GM21447 (cell line): ENCODE results near the gene KNDC1.
"Not testable (repeated sequence)": the region's sequence is repeated elsewhere in the genome, so short reads cannot be mapped to it uniquely, and the experiment has no call there.

ENCODE experiments used
- ATAC-seq: cut with Tn5 transposase; IDR thresholded peaks from one replicate; pipeline ENCODE4 v1.9.1; 2021; ENCODE audit not compliant: unreplicated experiment

KNDC1 gene

DNA sequence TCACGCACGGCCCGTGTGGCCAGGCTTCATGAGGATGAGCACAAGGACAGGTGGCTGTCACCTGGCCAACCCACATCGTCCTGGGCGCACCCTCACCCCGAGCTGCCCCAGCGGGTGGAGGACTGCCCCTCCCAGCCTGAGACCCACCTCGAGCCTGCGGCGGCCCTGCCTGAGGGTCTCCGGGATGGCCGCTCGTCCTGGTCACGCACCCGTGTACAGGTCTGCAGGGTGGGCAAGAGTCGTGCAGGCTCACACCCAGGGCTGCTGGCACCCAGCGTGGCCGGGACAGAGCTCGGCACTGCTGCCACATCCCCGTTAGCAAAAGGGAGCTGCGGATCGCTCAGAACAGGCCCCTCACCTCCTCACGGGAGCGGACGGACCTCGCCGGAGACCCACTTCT, 55.6 kb downstream of the KNDC1 start:
- no peak for ATAC-seq

DNA sequence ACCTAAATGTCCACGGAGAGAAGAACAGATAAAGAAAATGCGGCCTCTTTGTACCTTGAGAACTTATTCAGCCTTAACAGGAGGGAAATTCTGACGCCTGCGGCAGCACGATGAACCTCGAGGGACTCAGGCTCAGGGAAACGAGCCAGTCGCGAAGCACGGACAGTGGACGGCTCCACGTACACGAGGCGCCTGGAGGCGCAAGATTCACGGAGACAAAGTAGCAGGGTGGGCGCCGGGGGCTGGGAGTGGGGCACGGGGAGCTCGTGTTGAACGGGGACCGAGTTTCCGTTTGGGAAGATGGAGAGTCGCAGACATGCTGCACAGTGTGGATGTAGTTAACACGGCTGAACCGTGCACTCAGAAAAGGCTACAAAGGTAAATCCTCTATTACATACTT, 56.8 kb downstream of the KNDC1 start:
- ATAC-seq: no peak

DNA sequence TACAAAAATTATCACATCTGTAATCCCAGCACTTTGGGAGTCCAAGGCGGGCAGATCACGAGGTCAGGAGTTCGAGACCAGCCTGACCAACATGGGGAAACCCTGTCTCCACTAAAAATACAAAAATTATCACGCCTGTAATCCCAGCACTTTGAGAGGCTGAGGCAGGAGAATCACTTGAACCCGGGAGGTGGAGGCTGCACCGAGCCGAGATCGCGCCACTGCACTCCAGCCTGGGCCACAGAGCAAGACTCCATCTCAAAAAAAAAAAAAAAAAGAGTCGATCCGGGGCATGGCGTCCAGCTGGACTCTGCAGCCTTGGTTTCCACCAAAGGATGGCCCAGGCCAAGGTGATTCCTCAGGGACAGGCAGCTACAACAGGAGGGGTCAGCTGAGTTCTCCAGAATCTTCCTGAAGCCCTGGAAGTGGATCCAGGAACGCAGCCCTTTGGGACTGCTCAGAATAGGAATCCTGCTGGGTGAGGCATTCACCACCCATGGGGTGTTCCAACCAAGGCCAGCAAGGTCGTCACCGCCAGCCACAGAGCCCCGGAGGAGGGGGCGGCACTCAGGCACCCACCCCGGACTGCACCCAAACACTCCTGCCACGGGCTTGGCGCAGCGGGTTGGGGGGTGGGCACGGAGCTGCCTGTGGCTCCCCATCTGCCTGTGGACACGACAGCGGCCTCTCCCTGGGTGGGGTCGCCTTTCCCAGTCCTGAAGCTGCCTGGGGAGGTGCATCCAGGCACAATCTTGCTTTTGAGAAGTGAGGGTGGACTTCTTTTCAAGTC, 58.0 kb downstream of the KNDC1 start:
- ATAC-seq: no peak

DNA sequence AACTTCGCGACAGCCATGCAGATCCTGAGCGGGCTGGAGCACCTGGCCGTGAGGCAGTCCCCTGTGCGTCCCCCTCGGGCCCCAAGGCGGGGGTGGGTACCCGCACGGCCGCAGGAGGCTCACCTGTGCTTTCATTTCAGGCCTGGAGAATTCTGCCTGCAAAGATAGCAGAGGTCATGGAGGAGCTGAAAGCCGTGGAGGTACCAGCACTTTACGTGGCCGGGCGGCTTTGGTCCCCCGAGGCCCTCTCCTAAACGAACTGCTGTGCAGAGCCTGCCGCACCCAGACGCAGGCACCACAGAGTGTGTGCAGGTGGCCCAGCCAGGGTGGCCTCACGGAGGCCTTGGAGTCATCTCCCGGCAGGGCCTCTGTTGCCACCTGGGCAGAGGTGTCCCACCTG, 58.9 kb downstream of the KNDC1 start:
- ATAC-seq: no peak

DNA sequence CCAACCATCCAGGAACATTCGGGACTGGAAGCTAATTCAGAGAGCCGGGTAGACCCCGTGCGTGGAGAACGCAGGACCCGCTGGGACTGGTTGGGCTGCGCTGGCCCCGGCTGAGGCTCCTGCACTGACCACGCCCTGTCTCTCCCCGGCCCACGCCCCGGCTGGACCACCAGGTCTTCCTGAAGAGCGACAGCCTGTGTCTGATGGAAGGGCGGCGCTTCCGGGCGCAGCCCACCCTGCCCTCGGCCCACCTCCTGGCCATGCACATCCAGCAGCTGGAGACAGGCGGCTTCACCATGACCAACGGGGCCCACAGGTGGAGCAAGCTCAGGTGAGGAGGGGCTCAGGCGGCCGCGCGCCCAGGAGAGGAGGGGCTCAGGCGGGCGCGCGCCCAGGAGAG, 59.8 kb downstream of the KNDC1 start:
- no peak for ATAC-seq

DNA sequence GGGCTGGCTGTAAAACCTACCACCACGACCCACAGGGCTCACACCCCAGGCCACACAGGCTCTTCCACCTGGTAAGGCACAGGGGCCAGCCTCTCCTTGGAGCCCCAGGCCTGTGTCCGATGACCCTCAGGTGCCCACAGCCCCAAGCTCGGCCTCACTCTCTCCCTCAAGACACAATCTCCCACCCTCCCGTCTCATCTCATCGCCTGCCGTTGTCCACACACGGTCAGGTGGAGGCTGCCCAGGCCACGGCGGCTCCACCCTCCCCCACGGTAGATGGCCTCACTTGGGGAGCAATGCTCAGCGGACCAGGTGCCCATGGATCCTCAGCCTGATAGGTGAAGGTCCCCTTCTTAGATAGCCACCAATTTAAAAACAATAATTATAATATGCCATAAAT, 61.3 kb downstream of the KNDC1 start:
- no peak for ATAC-seq

DNA sequence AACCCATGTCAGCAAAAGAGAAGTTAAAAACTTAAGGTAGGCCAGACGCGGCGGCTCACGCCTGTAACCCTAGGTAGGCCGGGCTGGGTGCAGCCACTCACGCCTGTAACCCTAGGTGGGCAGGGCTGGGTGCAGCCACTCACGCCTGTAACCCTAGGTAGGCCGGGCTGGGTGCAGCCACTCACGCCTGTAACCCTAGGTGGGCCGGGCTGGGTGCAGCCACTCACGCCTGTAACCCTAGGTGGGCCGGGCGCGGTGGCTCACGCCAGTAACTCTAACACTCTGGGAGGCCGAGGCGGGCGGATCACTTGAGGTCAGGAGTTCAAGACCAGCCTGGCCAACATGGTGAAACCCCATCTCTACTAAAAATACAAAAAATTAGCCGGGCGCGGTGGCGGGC, 61.7 kb downstream of the KNDC1 start:
- ATAC-seq: not testable (repeated sequence)

DNA sequence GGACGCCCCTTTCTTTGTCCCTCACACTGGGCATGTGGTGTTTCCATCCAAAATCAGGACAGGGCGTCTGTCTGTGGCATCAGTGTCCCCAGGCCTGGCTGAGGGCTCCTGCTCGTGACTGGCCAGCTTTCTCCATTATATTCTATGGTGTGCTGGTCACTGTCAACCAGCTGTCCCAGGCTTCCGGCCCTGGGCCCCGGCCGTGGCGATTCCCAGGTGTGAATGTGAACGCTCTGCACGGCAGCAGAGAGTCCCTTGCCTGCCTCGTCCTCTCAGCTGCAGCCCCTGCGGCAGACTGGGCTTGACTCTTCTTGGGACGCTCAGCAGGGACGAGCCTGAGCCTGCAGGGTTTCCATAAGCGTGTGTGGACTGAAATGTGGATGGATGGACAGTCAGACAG, 64.1 kb downstream of the KNDC1 start:
- no peak for ATAC-seq

DNA sequence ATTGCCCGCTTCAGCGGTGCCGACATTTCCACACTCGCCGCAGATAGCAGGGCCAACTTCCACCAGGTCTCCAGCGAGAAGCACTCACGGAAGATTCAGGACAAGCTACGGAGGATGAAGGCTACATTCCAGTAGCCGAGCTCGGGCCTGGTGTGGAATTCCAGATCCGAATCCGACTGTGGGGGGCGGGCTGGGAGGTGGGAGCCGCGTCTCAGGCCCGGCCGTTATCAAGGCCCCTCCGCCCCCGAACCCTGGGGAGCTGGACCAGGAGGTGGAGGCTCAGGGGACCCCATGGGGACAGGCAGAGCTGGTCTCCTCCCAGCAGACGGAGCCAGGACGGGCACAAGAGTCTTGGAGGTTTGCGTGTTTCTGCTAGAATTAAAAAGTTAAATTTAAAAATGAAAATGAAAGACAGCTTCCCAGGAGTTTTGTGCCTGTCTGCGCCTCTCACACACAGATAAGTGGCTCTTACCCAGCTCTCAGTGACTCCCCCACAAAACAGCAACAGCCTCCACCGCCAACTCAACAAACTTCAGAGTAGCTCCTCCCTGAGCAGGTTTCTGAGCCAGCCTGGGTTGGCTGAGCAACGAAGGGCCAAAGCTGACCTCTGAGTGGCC, 64.8 kb downstream of the KNDC1 start:
- ATAC-seq: no peak

DNA sequence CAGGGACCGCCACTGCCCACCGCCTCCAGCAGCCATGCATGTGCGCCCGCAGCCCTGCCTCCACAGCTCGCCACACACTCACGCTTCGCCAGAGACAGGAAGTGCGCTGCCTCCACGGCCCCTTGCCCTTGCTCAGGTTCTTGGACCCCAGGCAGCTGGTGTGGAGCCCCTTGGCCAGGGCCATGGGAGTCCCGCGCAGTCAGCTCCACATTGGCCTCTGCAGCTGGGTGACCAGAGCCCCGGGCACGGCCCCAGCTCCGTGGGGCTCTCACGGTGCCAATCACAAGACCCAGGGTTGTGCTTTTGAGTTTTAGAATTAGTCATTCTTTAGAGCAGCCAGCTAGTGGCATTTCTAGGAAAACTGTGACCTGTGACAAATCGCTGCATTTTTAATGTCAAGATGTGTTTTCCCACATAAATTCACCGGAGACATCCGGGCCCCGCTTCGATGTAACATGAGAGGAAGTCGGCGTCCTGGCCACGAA, 65.7 kb downstream of the KNDC1 start:
- no peak for ATAC-seq

DNA sequence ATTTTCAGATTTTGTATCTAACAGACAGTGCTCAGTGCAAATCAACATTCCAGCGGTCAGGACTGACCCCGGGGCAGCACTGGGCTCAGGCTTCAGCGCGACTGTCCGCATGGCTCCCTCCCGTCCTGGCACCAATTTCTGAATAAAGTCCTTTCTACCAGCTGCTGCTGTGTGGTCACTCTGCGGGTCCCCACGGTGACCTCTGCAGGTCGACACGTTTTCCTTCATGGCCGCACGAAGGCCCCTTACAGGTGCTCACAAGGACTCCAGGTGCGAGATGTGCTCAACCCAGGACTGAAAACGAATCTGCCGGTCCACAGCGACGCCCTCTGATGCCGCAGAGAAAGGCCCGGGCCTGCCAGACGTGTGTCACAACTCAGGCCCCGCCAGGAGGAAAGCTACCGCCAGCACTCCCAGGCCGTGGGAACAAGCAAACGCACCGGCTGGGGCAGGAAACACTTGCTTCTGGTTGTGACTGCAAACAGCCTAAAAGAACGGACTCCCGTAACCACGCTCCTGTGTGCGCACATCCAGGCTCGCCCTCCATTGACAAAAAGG, 66.3 kb downstream of the KNDC1 start:
- no peak for ATAC-seq

DNA sequence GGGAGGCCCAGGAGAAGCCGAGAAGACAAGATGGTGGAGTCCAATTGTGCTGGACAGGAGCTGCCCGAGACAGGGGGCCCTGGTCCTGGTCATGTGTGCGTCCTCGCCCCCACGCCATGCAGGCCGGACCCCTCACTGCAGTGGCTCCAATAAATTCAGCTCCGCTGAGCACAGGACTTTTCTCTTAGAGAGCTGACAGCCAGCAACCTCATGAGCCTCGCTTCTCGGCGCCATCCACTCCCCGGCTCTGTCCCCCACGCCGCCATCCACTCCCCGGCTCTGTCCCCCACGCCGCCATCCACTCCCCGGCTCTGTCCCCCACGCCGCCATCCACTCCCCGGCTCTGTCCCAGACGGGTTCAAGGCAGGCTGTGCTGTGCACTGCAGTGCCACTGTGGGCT, 67.2 kb downstream of the KNDC1 start:
- no peak for ATAC-seq

DNA sequence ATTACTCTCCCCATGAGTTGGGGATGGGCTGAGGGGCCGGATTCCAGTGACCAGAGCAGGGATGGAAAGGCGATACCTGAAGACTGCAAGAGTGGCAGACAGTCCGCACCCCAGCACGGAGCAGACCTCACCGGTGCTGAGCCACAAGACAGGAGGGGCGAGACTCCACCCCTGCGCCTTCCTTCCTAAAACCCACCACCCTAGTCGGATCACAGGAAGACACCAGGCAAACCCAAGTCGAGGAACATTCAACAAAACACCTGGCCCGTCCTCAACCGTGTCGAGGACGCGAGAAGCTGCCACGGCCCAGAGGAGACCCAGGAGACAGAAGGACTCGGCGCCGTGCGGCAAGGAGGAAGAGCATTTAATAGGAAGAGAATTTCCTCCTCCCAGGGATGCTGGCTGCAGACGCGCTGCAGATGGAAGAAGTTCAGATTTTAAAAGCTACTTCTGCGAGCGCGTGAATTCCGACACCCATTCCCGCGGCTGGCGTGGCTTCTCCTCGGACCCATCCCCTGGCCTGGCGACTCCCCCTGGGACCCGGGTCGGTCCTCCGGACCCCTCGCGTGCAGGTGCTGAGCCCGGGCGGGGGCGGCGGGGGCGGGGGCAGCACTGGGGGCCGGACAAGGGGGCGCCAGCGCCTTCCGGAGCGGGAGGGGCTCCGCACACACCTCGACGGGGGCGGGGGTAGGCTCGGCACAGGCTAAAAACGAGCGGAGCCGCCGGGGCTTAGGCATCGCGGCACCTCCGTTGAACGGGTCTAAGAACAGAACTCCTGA, 69.4 kb downstream of the KNDC1 start:
- ATAC-seq: no peak

DNA sequence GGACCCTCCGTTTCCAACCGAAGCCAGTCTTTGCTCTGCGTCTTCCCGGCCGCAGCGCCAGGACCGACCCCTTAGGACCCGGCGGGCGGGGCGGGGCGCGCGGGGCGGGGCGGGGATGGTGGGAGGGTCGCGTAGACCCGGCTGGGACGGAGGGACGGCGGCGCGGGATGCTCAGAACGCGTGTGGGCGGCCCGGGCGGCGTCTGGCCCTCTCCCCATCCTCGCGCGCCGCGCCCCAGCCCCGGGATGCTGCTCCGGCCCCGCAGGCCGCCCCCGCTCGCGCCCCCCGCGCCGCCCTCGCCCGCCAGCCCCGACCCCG, 70.0 kb downstream of the KNDC1 start, which contains the start of gene UTF1:
Gene UTF1 (plus strand): TSS at position 174 of the 318 bp plus-strand sequence. CDS start 72 bp downstream, at position 246.
- ATAC-seq: no peak

DNA sequence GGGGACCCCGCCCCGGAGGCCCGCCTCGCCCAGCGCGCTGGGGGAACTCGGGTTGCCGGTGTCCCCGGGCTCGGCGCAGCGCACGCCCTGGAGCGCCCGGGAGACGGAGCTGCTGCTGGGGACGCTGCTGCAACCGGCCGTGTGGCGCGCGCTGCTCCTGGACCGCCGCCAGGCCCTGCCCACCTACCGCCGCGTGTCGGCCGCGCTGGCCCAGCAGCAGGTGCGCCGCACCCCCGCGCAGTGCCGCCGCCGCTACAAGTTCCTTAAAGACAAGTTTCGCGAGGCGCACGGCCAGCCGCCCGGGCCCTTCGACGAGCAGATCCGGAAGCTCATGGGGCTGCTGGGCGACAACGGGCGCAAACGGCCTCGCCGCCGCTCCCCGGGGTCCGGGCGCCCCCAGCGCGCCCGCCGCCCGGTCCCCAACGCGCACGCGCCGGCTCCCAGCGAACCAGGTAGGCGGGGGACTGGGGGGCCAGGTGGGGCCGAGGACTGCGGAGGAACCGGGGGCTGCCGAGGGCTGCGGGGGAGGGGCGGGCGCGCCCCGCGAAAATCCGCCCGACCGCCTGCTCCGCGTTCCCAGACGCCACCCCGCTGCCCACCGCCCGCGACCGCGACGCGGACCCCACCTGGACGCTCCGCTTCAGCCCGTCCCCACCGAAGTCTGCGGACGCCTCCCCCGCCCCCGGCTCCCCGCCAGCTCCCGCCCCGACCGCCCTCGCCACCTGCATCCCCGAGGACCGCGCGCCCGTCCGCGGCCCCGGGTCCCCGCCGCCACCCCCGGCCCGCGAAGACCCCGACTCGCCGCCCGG, 70.6 kb downstream of the KNDC1 start:
- no peak for ATAC-seq

DNA sequence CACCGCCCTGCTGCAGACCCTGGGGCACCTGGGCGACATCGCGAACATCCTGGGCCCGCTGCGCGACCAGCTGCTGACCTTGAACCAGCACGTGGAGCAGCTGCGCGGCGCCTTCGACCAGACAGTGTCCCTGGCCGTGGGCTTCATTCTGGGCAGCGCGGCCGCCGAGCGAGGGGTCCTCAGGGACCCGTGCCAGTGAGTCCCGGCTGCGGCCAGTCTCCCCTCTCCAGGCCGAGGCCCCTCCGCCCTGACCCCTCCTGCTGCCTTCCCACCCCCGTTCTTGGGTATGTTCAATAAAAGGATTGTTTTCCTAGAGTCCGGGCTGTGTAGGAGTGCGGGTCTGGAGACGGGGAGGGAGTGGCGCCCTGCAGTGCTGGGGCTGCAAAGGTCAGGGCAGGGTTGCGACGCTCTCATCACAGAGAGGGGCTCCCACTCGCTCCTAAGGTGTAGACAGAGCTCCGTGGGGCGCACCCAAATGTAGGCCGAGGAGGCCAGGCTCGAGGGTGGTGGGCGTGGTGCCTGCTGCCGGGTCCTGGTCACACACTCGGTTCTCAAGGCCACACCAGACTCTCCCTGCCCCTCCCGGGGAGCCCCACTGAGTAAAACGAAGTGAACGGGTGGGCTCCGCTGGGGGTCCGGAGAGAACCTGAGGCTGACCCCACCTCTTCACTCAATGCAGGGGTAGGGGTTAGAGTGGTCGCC, 71.4 kb downstream of the KNDC1 start:
- no peak for ATAC-seq

DNA sequence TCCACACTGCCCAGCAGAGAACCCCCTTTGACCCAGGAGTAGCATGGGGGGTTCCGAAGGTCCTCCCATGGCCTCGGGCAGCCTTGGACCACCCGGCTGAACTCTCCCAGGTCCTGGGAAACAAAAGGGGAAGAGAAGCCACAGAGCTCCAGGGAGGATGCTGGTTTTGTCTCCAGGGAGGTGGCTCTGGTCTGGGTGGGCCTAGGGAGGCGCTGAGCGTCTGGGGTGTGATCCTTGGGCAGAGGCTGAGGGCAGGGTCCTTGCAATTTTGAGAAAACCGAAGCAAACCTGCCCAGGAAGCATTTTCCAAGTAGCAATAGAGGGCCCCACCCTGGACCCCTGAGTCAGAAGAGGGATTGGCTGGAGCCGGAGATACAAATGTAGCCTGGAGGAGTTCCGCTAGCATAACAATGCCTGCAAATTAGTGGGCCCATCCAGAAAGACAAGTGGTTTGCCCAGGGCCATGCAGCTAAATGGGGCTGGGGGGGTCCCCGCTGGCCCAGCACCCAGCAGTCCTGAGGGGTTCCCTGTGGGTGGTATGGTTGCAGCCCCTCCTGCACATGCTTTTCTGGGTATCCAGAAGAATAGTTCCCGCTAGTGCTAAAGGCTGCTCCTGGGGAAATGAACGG, 72.0 kb downstream of the KNDC1 start:
- no peak for ATAC-seq

DNA sequence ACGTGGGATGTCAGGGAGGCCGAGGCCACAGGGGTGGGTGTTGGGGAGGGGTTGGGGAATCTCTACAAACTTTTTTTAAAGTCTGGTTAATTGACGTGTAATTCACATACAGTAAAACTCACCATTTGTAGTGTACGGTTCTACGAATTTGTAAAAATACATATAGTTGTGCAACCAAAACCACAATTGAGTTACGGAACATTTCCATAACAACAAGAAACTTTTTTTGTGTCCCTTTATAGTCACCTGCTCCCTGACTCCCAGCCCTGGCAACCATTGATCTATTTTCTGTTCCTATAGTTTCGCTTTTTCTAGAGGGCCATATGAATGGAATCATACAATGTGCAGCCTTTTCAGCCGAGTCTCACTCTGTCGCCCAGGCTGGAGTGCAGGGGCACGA, 74.8 kb downstream of the KNDC1 start:
- ATAC-seq: not testable (repeated sequence)

DNA sequence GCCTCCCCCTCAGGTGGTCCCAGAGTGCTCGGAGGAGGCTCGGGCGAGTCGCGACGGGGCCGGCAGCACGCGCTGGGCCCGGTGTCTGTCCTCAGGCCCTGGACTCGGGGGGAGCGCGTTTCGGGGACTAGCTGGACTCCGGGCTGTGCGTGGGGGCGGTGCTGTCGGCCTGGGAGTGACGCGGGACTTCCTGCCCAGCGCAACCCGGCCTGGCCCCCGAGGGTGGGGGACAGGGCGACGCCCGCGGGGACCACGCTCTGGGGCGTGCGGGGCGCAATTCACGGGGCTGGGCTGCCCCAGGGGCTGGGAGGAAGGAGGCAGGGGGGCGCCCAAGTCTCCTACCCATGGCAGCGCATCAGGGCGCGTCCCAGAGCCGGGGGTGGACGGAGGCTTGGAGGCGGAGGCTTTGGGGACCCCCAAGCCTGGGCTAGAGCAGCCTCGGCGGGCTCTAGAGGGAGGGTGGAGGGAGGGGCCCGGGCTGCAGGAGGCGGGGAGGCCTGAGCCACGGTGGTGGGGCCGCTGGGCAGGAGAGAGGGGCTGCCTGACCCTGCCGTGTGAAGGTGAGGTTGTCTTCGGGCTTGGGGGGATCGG, 75.3 kb downstream of the KNDC1 start:
- no peak for ATAC-seq
